Glutamatergic neuron (in vitro differentiated cells): ENCODE results near the gene CAMK1D. TPM values are rescaled to one million over a fixed set of nuclear protein-coding genes. Genes with fewer than 3 reads are reported as not detected.

ENCODE experiments used
- DNase-seq: peaks from one replicate; pipeline ENCODE4 v3.0.0; 2022
- H3K27ac Mint-ChIP-seq: one replicate; pipeline ENCODE4 v1.8.0; 2020; ENCODE audit warnings: mild to moderate bottlenecking, mixed read lengths, inconsistent platforms; ENCODE audit not compliant: unreplicated experiment
- H3K27me3 Mint-ChIP-seq: one replicate; pipeline ENCODE4 v1.8.0; 2020; ENCODE audit warnings: mild to moderate bottlenecking, moderate library complexity, mixed read lengths, inconsistent platforms; ENCODE audit not compliant: unreplicated experiment
- H3K36me3 Mint-ChIP-seq: one replicate; pipeline ENCODE4 v1.8.0; 2020; ENCODE audit warnings: mild to moderate bottlenecking, mixed read lengths, inconsistent platforms; ENCODE audit not compliant: unreplicated experiment
- H3K4me1 Mint-ChIP-seq: one replicate; pipeline ENCODE4 v1.8.0; 2020; ENCODE audit warnings: mild to moderate bottlenecking, low read depth, mixed read lengths, inconsistent platforms; ENCODE audit not compliant: unreplicated experiment
- H3K4me3 Mint-ChIP-seq: one replicate; pipeline ENCODE4 v1.8.0; 2020; ENCODE audit warnings: mild to moderate bottlenecking, mixed read lengths, inconsistent platforms; ENCODE audit not compliant: unreplicated experiment
- H3K9me3 Mint-ChIP-seq: one replicate; pipeline ENCODE4 v1.8.0; 2020; ENCODE audit warnings: mild to moderate bottlenecking, moderate library complexity, mixed read lengths, inconsistent platforms; ENCODE audit not compliant: unreplicated experiment
- total RNA-seq: library from RNA; stranded (reverse); fragmentation: NEBNext Ultra II Directional; extraction: Animal tissue kit (Norgen Biotek cat#: 25700); gene quantifications from one replicate; pipeline ENCODE4 v1.2.1, GENCODE V29; 2021; ENCODE audit not compliant: unreplicated experiment
- TF ChIP-seq, protein P1 (sequence below): fragments of 200-600 bp; sonication (generic); IDR thresholded peaks from one replicate; pipeline ENCODE4 v1.5.0; 2021; ENCODE audit not compliant: partially characterized antibody, unreplicated experiment

CAMK1D gene
- total RNA-seq, 1 donor from 2014 or later = 29.8 TPM

DNA sequence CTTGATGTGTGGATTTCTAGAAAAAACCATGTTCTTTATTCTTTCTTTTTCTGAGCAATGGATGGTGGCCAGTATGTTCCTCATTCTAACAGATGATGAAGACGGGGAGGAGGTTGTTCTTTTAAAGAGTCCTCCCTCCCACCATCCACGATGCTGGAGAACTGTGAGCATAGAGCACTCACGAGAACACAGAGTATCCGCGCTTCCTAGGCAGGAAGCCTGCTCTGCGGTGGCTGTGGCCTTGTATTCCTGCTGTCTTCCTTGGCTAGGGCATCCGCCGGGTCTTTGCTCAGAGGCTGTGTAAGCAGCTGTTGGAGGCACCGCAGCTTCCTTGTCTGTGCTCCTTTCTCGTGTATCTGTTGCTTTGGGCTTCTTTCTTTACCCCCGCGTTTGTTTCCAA, 437.9 kb downstream of the CAMK1D start:
- no peak overlapping the region for H3K27ac Mint-ChIP-seq

DNA sequence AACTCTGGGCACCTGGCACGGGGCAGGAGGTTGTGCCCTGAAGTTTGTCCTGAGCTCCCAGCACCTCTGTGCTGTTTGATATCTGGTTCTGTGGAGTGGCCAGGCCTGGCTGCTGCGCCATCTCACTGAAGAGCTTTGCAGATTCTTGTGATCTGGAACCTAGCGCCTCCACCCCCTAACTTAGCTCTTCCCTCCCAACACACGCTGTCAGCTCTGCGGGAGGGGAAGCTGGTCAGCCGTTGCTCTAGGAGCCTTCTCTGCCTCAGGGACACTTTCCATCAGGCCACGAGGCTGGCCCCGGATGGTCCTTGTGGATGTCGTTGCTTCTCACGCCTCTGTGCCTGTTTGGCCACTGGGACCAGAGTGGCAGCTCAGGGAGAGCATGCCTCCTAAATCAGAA, 438.9 kb downstream of the CAMK1D start:
- peaks cover 1% of the 10 kb centered on the region for H3K9me3 Mint-ChIP-seq
- no peak for DNase-seq
- peaks cover 7% of the 10 kb centered on the region for H3K36me3 Mint-ChIP-seq
- peaks cover 2% of the 10 kb centered on the region for H3K4me1 Mint-ChIP-seq
- TF ChIP-seq, protein P1, sequence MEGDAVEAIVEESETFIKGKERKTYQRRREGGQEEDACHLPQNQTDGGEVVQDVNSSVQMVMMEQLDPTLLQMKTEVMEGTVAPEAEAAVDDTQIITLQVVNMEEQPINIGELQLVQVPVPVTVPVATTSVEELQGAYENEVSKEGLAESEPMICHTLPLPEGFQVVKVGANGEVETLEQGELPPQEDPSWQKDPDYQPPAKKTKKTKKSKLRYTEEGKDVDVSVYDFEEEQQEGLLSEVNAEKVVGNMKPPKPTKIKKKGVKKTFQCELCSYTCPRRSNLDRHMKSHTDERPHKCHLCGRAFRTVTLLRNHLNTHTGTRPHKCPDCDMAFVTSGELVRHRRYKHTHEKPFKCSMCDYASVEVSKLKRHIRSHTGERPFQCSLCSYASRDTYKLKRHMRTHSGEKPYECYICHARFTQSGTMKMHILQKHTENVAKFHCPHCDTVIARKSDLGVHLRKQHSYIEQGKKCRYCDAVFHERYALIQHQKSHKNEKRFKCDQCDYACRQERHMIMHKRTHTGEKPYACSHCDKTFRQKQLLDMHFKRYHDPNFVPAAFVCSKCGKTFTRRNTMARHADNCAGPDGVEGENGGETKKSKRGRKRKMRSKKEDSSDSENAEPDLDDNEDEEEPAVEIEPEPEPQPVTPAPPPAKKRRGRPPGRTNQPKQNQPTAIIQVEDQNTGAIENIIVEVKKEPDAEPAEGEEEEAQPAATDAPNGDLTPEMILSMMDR = no peak
- no peak overlapping the region for H3K4me3 Mint-ChIP-seq
- no peak overlapping the region for H3K27ac Mint-ChIP-seq
- no peaks in the 10 kb centered on the region for H3K27me3 Mint-ChIP-seq

More for the DNA sequence above, 437.9 kb downstream of the CAMK1D start:
- H3K27me3 Mint-ChIP-seq = no peaks in the 10 kb centered on the region
- H3K4me1 Mint-ChIP-seq = peaks cover 4% of the 10 kb centered on the region
- H3K36me3 Mint-ChIP-seq = peaks cover 7% of the 10 kb centered on the region
- TF ChIP-seq, protein P1 = no peak
- DNase-seq = no peak
- H3K9me3 Mint-ChIP-seq = peaks cover 1% of the 10 kb centered on the region
- no peak overlapping the region for H3K4me3 Mint-ChIP-seq

DNA sequence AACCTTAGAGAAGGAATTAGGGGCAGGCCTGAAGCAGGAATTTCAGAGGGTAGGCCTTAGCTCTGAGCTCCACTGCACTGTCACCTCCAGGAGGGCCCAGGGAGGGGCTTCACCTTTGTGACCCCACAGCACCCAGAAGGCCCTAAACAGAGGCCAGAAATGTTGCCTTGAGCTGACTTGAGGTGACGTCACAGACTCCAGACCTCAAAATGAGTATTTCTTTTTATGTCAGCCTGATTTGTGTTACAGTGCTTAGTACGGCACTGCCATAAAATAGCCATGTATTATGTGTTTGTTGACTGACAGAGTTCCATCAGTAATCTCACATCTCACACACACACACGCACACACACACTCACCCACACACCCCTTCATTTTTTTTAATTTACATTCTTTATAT, 440.9 kb downstream of the CAMK1D start:
- H3K4me3 Mint-ChIP-seq = no peak overlapping the region
- H3K4me1 Mint-ChIP-seq = peaks cover 5% of the 10 kb centered on the region
- peaks cover 4% of the 10 kb centered on the region for H3K9me3 Mint-ChIP-seq

DNA sequence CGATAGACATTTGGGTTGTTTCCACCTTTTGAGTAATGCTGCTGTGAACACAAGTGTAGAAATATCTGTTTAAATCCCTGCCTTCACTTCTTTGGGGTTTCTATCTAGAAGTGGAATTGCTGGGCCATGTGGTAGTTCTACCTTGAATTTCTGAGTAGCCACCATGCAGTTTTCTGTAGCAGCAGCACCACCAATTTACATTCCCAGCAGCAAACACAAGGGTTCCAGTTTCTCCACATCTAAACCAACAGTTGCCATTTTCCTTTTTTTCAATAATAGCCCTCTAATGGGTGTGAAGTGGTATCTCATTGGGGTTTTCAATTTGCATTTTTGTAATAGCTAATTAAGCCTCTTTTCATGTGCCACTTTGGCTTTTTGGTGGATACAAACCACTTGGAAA, 442.4 kb downstream of the CAMK1D start:
- no peak for DNase-seq
- peaks cover 19% of the 10 kb centered on the region for H3K4me1 Mint-ChIP-seq
- H3K27me3 Mint-ChIP-seq = peaks cover 3% of the 10 kb centered on the region
- H3K4me3 Mint-ChIP-seq = no peak overlapping the region
- TF ChIP-seq, protein P1 = no peak
- H3K36me3 Mint-ChIP-seq = peaks cover 16% of the 10 kb centered on the region
- peaks cover 9% of the 10 kb centered on the region for H3K9me3 Mint-ChIP-seq
- H3K27ac Mint-ChIP-seq = no peak overlapping the region

More for the DNA sequence above, 440.9 kb downstream of the CAMK1D start:
- Mint-ChIP-seq H3K27me3 (no peaks in the 10 kb centered on the region), H3K27ac (no peak overlapping the region), H3K36me3 (peaks cover 16% of the 10 kb centered on the region)
- TF ChIP-seq, protein P1 = no peak
- no peak for DNase-seq

DNA sequence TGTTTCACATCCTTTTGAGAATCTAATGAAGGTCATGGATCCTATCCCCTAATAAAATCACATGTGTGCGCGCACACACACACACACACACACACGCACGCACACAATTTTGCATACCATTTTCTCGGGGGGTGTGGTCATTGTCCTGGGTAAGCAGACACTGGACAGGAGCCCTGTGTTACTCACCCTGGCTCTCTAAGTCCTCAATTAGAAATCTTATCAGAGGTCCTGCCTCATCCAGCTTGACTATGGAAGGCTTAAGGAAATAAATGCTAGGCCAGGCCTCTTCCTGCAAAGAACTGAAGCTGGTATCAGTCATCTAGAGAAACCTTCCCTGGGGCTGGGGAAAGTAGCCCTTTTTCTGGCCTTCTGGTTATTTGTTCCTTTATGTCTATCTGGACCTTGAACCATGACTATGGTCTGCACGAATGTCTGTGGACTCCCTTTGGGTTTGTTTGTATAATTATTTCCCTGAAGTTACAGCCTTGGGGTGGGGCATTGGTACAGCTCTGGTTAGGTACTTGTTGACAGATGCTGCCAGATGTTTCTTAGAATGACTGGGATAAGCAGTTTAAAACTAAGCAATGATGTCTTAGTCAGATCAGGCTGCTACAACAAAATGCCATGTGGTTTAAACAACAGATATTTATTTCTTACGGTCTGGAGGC, 443.7 kb downstream of the CAMK1D start:
- peaks cover 3% of the 10 kb centered on the region for H3K27me3 Mint-ChIP-seq
- TF ChIP-seq, protein P1 = no peak
- no peak for DNase-seq
- no peak overlapping the region for H3K4me3 Mint-ChIP-seq
- H3K27ac Mint-ChIP-seq = no peak overlapping the region
- peaks cover 16% of the 10 kb centered on the region for H3K36me3 Mint-ChIP-seq
- H3K4me1 Mint-ChIP-seq = peaks cover 28% of the 10 kb centered on the region
- peaks cover 13% of the 10 kb centered on the region for H3K9me3 Mint-ChIP-seq
